ENCODE results near the gene GNAI3. TPM values are rescaled to one million over a fixed set of nuclear protein-coding genes. Genes with fewer than 3 reads are reported as not detected.

Gene GNAI3
- total RNA-seq, 4 donors from 2014 or later = 8.2 to 15.1 (median 11.6) TPM

DNA sequence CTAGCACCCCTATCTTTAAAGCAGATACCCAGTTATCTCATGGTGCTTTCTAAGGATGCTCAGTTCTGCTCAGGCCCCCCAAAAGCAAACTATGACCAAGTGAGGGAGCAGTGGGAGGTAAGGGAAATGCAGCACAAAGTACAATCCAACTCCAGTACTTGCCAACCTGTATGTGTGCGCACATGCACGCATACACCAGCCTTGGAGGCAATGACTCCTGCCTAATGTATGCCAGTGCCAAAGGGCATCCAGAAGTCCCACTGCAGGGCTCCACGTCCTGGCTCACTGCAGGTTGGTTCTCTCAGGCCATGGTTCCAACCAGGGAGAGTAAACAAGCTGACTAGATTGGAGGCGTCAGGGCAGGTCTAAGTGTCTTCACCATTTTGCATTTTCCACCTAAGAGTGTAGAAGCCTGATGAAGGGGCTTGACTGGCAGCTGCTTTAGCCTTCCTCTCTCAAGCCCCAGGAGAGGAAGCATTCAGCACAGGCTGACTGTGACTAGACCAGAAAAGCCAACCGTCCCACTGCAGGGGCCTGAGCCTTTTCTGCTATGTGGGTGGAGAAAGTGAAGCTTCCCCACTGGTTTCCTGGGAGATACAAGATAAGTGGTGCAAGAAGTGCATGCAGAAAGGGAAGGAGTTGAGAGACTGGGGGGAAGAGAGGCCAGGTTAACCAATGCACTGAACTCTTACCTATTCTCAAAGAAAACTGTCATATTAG is 46.6 kb upstream of the GNAI3 start:
- Histone ChIP-seq H3K9me3 (no peaks in the 10 kb centered on the region), H3K27me3 (no peaks in the 10 kb centered on the region), H3K27ac (peak overlapping the region in 3 of 4 donors; percentile 5 to 38 (median 7)), H3K4me3 (no peak overlapping the region), H3K4me1 (peaks cover 25 to 61% (median 35%) of the 10 kb centered on the region in 3 donors), H3K36me3 (peaks cover 0 to 39% (median 3%) of the 10 kb centered on the region in 3 donors)
- 38 to 43% methylated on average over 5 of the region's 5 CpGs for whole genome bisulfite sequencing, 2 donors
- TF ChIP-seq, protein P1, sequence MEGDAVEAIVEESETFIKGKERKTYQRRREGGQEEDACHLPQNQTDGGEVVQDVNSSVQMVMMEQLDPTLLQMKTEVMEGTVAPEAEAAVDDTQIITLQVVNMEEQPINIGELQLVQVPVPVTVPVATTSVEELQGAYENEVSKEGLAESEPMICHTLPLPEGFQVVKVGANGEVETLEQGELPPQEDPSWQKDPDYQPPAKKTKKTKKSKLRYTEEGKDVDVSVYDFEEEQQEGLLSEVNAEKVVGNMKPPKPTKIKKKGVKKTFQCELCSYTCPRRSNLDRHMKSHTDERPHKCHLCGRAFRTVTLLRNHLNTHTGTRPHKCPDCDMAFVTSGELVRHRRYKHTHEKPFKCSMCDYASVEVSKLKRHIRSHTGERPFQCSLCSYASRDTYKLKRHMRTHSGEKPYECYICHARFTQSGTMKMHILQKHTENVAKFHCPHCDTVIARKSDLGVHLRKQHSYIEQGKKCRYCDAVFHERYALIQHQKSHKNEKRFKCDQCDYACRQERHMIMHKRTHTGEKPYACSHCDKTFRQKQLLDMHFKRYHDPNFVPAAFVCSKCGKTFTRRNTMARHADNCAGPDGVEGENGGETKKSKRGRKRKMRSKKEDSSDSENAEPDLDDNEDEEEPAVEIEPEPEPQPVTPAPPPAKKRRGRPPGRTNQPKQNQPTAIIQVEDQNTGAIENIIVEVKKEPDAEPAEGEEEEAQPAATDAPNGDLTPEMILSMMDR (IDR thresholded peaks at IDR 0.05) = no peak
- intact Hi-C loops (cut with DNase I) = no loop called here
- no peak for DNase-seq

DNA sequence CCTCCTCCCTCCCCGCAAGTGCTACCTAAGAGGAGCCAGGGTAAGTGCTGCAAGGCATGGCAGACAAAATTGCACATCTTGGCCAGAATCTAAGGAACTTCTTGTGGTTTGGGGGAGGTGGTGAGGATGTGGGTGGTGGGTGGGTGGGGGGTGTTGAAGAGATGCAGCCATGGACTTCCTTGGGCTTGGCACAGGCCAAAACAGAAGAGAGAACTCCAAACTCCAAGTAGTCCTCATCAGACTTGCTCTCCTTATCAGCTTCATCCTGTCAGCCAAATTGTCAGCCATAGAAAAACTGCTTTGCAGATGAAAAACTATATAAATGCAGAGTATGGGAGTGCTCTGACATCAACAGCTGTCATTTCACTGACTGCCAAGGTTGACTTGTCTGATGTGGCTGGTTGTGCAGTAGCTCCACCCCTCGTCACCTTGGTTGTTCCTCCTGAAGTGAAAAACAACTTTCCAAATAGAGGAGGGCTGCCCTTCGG is 46.0 kb upstream of the GNAI3 start:
- peaks cover 0 to 33% (median 0%) of the 10 kb centered on the region in 3 donors for H3K36me3 ChIP-seq
- intact Hi-C loops (cut with DNase I) = no loop called here
- 73 to 78% methylated on average over 2 to 3 of the region's 3 CpGs for WGBS, 2 donors
- H3K27me3 ChIP-seq = no peaks in the 10 kb centered on the region
- H3K4me3 ChIP-seq = no peak overlapping the region
- peaks cover 25 to 59% (median 35%) of the 10 kb centered on the region in 3 donors for H3K4me1 ChIP-seq
- peak overlapping the region in 1 of 4 donors; percentile 38 for H3K27ac ChIP-seq
- DNase-seq = no peak
- H3K9me3 ChIP-seq = no peaks in the 10 kb centered on the region
- no peak for TF ChIP-seq POLR2A (IDR thresholded peaks at IDR 0.05)
- TF ChIP-seq, protein P1 (IDR thresholded peaks at IDR 0.05) = no peak

DNA sequence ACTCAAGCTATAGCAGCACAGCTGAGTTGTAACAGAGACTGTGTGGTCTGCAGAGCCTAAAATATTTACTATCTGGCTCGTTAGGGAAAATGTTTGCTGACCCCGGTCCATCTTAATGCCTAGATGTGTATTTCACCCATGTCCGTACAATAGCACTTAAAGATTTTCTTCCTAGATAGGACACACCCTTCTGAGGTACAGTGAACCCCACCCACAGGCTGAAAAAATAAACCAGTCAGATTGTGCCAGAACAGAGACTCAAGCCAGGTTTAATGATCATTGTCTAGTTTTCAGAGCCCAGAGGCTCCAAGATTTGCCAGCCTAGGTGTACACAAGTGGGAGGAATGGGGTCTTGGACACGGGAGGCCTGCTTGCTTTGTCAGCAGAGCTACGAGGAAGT is 44.5 kb upstream of the GNAI3 start:
- peaks cover 21 to 48% (median 24%) of the 10 kb centered on the region in 3 donors for H3K4me1 ChIP-seq
- no peak for TF ChIP-seq POLR2A (IDR thresholded peaks at IDR 0.05)
- TF ChIP-seq, protein P1 (IDR thresholded peaks at IDR 0.05) = no peak
- intact Hi-C loops (cut with DNase I) = no loop called here
- DNase-seq = no peak
- H3K27me3 ChIP-seq = peaks cover 0 to 5% (median 0%) of the 10 kb centered on the region in 4 donors
- no peak overlapping the region for H3K4me3 ChIP-seq
- H3K27ac ChIP-seq = no peak overlapping the region
- no peaks in the 10 kb centered on the region for H3K9me3 ChIP-seq
- peaks cover 0 to 21% (median 0%) of the 10 kb centered on the region in 3 donors for H3K36me3 ChIP-seq
- WGBS, 2 donors = 18 to 27% methylated on average over 3 to 5 of the region's 5 CpGs

DNA sequence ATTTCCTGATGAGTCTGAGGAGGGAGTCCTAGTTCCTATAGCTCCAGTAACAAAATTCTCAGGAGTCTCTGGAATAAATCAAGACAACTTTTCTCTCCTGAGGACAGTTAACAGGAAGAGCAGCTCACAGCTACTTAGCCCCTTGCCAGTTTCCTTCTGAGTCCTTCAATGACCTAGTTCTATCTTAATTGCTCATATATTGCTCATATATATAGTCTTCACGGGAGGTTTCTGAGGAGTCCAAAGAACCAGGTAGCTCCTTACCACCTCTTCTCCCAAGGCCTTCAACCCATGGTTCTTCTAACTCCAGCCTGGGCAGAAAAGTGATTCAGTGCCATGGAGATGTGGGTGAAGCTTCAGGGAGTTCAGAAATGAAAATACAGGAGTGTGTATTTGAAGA is 43.4 kb upstream of the GNAI3 start:
- no peak for DNase-seq
- Histone ChIP-seq H3K27ac (no peak overlapping the region), H3K9me3 (no peaks in the 10 kb centered on the region), H3K36me3 (peaks cover 0 to 21% (median 0%) of the 10 kb centered on the region in 3 donors), H3K4me3 (no peak overlapping the region), H3K27me3 (peaks cover 0 to 8% (median 0%) of the 10 kb centered on the region in 4 donors), H3K4me1 (peaks cover 15 to 46% (median 17%) of the 10 kb centered on the region in 3 donors)
- no peak for TF ChIP-seq POLR2A (IDR thresholded peaks at IDR 0.05)
- TF ChIP-seq, protein P1 (IDR thresholded peaks at IDR 0.05) = no peak
- 64 to 100% methylated on average over 1 of the region's 1 CpG for WGBS, 2 donors
- intact Hi-C loops (cut with DNase I) = no loop called here
